Stimulated activated CD8-positive, alpha-beta memory T cell treated with anti-CD3 and anti-CD28 coated beads, Interleukin-12 subunit alpha, Interleukin-12 subunit beta, amount 100 ng/mL, for 24 hours (primary cell): ENCODE data around the gene FAM53B.

Experiments used
- DNase-seq: peaks from one replicate; pipeline ENCODE4 v3.0.0-alpha.2; 2020; ENCODE audit errors: extremely low read depth

Gene FAM53B

GRCh38 chr10:124708922-124709520 lies 35.2 kb downstream of the FAM53B start:
- DNase-seq, result no peak

GRCh38 chr10:124708246-124708779 lies 35.9 kb downstream of the FAM53B start:
- no peak for DNase-seq

GRCh38 chr10:124707551-124707950 lies 36.6 kb downstream of the FAM53B start:
- DNase-seq, result no peak

GRCh38 chr10:124707144-124707467 lies 37.1 kb downstream of the FAM53B start:
- no peak for DNase-seq

- no peak for DNase-seq
These were observed 37.6 kb downstream of the FAM53B start for GRCh38 chr10:124706462-124707143.

GRCh38 chr10:124705817-124706461 lies 38.2 kb downstream of the FAM53B start:
- no peak for DNase-seq

- no peak for DNase-seq
These were observed 38.8 kb downstream of the FAM53B start for GRCh38 chr10:124705381-124705740.

- no peak for DNase-seq
These were observed 39.5 kb downstream of the FAM53B start for GRCh38 chr10:124704428-124705380.

GRCh38 chr10:124703778-124704427 lies 40.3 kb downstream of the FAM53B start:
- DNase-seq, result no peak

GRCh38 chr10:124703372-124703771 lies 40.8 kb downstream of the FAM53B start:
- no peak for DNase-seq

GRCh38 chr10:124701881-124702656 lies 42.1 kb downstream of the FAM53B start:
- peak; percentile 25 for DNase-seq

- DNase-seq, result no peak
These were observed 42.7 kb downstream of the FAM53B start for GRCh38 chr10:124701435-124701834.

GRCh38 chr10:124701038-124701365 lies 43.2 kb downstream of the FAM53B start:
- DNase-seq, result no peak

- DNase-seq, result no peak
These were observed 43.7 kb downstream of the FAM53B start for GRCh38 chr10:124700293-124701037.

GRCh38 chr10:124699471-124700292 lies 44.5 kb downstream of the FAM53B start:
- no peak for DNase-seq

GRCh38 chr10:124698545-124699469 lies 45.4 kb downstream of the FAM53B start:
- no peak for DNase-seq

- DNase-seq, result peak; percentile 22
These were observed 46.2 kb downstream of the FAM53B start for GRCh38 chr10:124697837-124698544.
